H9 (cell line): Measurements from ENCODE around the gene PRSS22. TPM values are rescaled to one million over a fixed set of nuclear protein-coding genes. Genes with fewer than 3 reads are reported as not detected.

Source experiments
- DNase-seq: peaks from one replicate; pipeline ENCODE4 v3.0.0-alpha.2; 2017
- H2AFZ ChIP-seq: one replicate; pipeline ENCODE4 v1.6.1; 2013; ENCODE audit warnings: mild to moderate bottlenecking, low read length, control low read depth, moderate library complexity
- H2AK5ac ChIP-seq: 2 replicates; pipeline ENCODE4 v1.6.1; 2013; ENCODE audit warnings: low read length, control low read depth, mixed read lengths; ENCODE audit not compliant: insufficient read length
- H2BK120ac ChIP-seq: one replicate; pipeline ENCODE4 v1.6.1; 2013; ENCODE audit warnings: low read depth, mild to moderate bottlenecking, low read length, control low read depth, inconsistent platforms; ENCODE audit not compliant: poor library complexity, severe bottlenecking
- H2BK12ac ChIP-seq: 2 replicates; pipeline ENCODE4 v1.6.1; 2013; ENCODE audit warnings: low read length, control low read depth, mixed read lengths, low read depth; ENCODE audit not compliant: insufficient read length
- H2BK15ac ChIP-seq: 2 replicates; pipeline ENCODE4 v1.6.1; 2013; ENCODE audit warnings: low read depth, low read length, control low read depth
- H2BK20ac ChIP-seq: one replicate; pipeline ENCODE4 v1.6.1; 2013; ENCODE audit warnings: low read depth, mild to moderate bottlenecking, low read length, control low read depth, inconsistent platforms; ENCODE audit not compliant: poor library complexity, severe bottlenecking
- H2BK5ac ChIP-seq: 2 replicates; pipeline ENCODE4 v1.6.1; 2013; ENCODE audit warnings: low read length, control low read depth, mixed read lengths; ENCODE audit not compliant: insufficient read length
- H3K14ac ChIP-seq: 2 replicates; pipeline ENCODE4 v1.6.1; 2013; ENCODE audit warnings: low read length, control low read depth; ENCODE audit not compliant: insufficient read depth
- H3K18ac ChIP-seq: 2 replicates; pipeline ENCODE4 v1.6.1; 2013; ENCODE audit warnings: low read depth, mild to moderate bottlenecking, mixed read lengths, low read length, control low read depth; ENCODE audit not compliant: insufficient read length
- H3K23ac ChIP-seq: 2 replicates; pipeline ENCODE4 v1.6.1; 2013; ENCODE audit warnings: low read length, control low read depth, mixed read lengths, low read depth; ENCODE audit not compliant: insufficient read length
- H3K23me2 ChIP-seq: 2 replicates; pipeline ENCODE4 v1.6.1; 2013; ENCODE audit warnings: low read depth, mild to moderate bottlenecking, mixed read lengths, low read length, control low read depth; ENCODE audit not compliant: insufficient read length, poor library complexity, severe bottlenecking
- H3K27ac ChIP-seq: 2 replicates; pipeline ENCODE4 v1.5.1; 2013; ENCODE audit warnings: low read length, control low read depth, mixed read lengths, low read depth; ENCODE audit not compliant: insufficient read length
- H3K27me3 ChIP-seq: 2 replicates; pipeline ENCODE4 v1.6.1; 2013; ENCODE audit warnings: low read length, control low read depth, inconsistent platforms; ENCODE audit not compliant: insufficient read depth
- H3K4ac ChIP-seq: 2 replicates; pipeline ENCODE4 v1.6.1; 2013; ENCODE audit warnings: low read depth, mild to moderate bottlenecking, control low read depth, inconsistent platforms, low read length, moderate library complexity
- H3K4me1 ChIP-seq: 2 replicates; pipeline ENCODE4 v1.6.1; 2013; ENCODE audit warnings: low read length, control low read depth, inconsistent platforms; ENCODE audit not compliant: insufficient read depth
- H3K4me2 ChIP-seq: 2 replicates; pipeline ENCODE4 v1.6.1; 2013; ENCODE audit warnings: low read length, control low read depth, mixed read lengths; ENCODE audit not compliant: insufficient read length, insufficient read depth
- H3K56ac ChIP-seq: 2 replicates; pipeline ENCODE4 v1.6.1; 2013; ENCODE audit warnings: low read depth, mild to moderate bottlenecking, mixed read lengths, low read length, control low read depth; ENCODE audit not compliant: insufficient read length
- H3K79me1 ChIP-seq: 2 replicates; pipeline ENCODE4 v1.6.1; 2013; ENCODE audit warnings: low read depth, mild to moderate bottlenecking, moderate library complexity, low read length, control low read depth, inconsistent platforms; ENCODE audit not compliant: insufficient read depth, poor library complexity, severe bottlenecking
- H3K79me2 ChIP-seq: 2 replicates; pipeline ENCODE4 v1.6.1; 2013; ENCODE audit warnings: low read length, control low read depth, inconsistent platforms; ENCODE audit not compliant: insufficient read depth
- H3K9ac ChIP-seq: 2 replicates; pipeline ENCODE4 v1.6.1; 2013; ENCODE audit warnings: low read length, control low read depth, mixed read lengths; ENCODE audit not compliant: insufficient read length; ENCODE audit errors: extremely low read depth
- H3K9me3 ChIP-seq: one replicate; pipeline ENCODE4 v1.6.1; 2013; ENCODE audit warnings: low read depth, low read length, inconsistent platforms; ENCODE audit not compliant: control insufficient read depth
- H3T11ph ChIP-seq: one replicate; pipeline ENCODE4 v1.6.1; 2013; ENCODE audit warnings: mild to moderate bottlenecking, low read length, control low read depth, inconsistent platforms
- H4K20me1 ChIP-seq: one replicate; pipeline ENCODE4 v1.6.1; 2013; ENCODE audit not compliant: control insufficient read depth, insufficient read length, insufficient read depth
- H4K5ac ChIP-seq: 2 replicates; pipeline ENCODE4 v1.6.1; 2013; ENCODE audit warnings: low read depth, mild to moderate bottlenecking, mixed read lengths, low read length, control low read depth; ENCODE audit not compliant: insufficient read length
- H4K8ac ChIP-seq: replicated peaks from 2 replicates; pipeline ENCODE4 v1.6.1; 2013; ENCODE audit warnings: low read length, control low read depth, mixed read lengths, low read depth; ENCODE audit not compliant: insufficient read length
- H4K91ac ChIP-seq: 2 replicates; pipeline ENCODE4 v1.6.1; 2013; ENCODE audit warnings: low read depth, mild to moderate bottlenecking, moderate library complexity, mixed read lengths, low read length, control low read depth; ENCODE audit not compliant: insufficient read length
- H3K27ac Mint-ChIP-seq, 3 experiments: 2 replicates in 2 of 3; 3 replicates in 1 of 3; pipeline ENCODE4 v1.8.0; 2020 to 2021; ENCODE audit warnings: mixed read lengths in 3 of 3, mild to moderate bottlenecking in 1 of 3, moderate library complexity in 1 of 3
- H3K27me3 Mint-ChIP-seq: 2 replicates; pipeline ENCODE4 v1.8.0; 2021; ENCODE audit warnings: low read depth, mild to moderate bottlenecking, moderate library complexity, mixed read lengths
- H3K36me3 Mint-ChIP-seq, 3 experiments: 2 replicates in 2 of 3; 3 replicates in 1 of 3; pipeline ENCODE4 v1.8.0; 2020 to 2021; ENCODE audit warnings: low read depth in 3 of 3, mixed read lengths in 3 of 3; ENCODE audit not compliant: insufficient read depth in 1 of 3
- H3K4me1 Mint-ChIP-seq, 2 experiments: 2 replicates each; pipeline ENCODE4 v1.8.0; 2020; ENCODE audit warnings: mixed read lengths in 2 of 2
- H3K4me3 Mint-ChIP-seq, 2 experiments: 2 replicates in 1 of 2; 3 replicates in 1 of 2; pipeline ENCODE4 v1.8.0; 2020 to 2021; ENCODE audit warnings: mild to moderate bottlenecking in 2 of 2, mixed read lengths in 2 of 2, moderate library complexity in 1 of 2
- H3K9me3 Mint-ChIP-seq, 2 experiments: 2 replicates in 1 of 2; 3 replicates in 1 of 2; pipeline ENCODE4 v1.8.0; 2020; ENCODE audit warnings: mild to moderate bottlenecking in 2 of 2, mixed read lengths in 2 of 2, moderate library complexity in 1 of 2
- WGBS: extraction: QIAGEN DNeasy Blood & Tissue Kit; methylation state at CpG from one replicate; pipeline ENCODE4 v1.1.7; 2013; ENCODE audit warnings: missing lambda C conversion rate, low lambda C conversion rate, mixed read lengths; ENCODE audit not compliant: insufficient read length; ENCODE audit errors: extremely low coverage; 5-methylcytosine and 5-hydroxymethylcytosine counted together
- total RNA-seq: library from RNA; stranded (reverse); gene quantifications from 2 replicates; pipeline ENCODE4 v1.2.1, GENCODE V29; 2021
- TF ChIP-seq, protein P1 (sequence below): fragments of 200-600 bp; sonication (generic); conservative IDR thresholded peaks from 3 replicates; pipeline ENCODE4 v1.8.0; 2021; ENCODE audit warnings: antibody characterized with exemption, mild to moderate bottlenecking

The PRSS22 gene
- total RNA-seq, 1 experiment from 2014 or later, result 1.9 TPM

DNA sequence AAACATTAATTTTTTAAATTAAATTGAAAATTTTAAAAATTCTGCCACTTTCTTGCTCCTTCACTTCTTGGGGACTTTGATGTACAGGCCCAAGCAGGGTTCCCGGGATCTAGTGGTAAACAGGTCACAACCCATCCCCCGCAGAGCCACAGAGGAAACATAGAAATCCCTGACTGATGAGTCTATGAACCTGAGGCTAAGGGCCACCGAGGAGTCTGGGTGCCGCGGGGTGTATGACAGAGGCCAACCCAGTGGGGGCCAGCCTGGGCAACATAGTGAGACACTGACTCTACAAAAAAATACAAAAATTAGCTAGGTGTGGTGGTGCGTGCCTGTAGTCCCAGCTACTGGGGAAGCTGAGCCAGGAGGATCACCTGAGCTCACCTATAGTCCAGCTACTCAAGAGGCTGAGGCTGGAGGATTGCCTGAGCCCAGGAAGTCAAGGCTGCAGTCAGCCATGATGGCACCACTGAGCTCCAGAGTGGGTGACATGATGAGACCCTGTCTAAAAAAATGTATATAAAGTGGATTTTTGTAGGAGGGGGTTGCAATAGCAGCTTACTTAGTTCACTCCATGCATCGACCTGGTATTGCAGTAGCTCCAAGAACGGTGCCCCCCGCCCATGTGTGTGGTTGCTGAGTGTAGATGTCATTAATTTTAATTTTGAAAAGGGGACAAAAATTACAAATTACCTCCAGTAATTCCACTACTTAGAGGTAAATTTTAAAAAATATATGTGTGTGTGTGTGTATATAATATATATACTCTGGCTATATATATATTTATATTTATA lies 44.6 kb upstream of the PRSS22 start:
- DNase-seq, result no peak
- no peaks in the 10 kb centered on the region for H4K20me1 ChIP-seq
- no peak overlapping the region for H2AK5ac ChIP-seq
- no CpG with 5 or more reads among the region's 9 CpGs for WGBS
- H3K9me3 Mint-ChIP-seq, result peaks cover 9 to 14% of the 10 kb centered on the region in 2 experiments
- H3K27ac Mint-ChIP-seq, result no peak overlapping the region
- no peak overlapping the region for H2BK15ac ChIP-seq
- no peak overlapping the region for H2BK120ac ChIP-seq
- H3K9ac ChIP-seq, result no peak overlapping the region
- no peaks in the 10 kb centered on the region for H3K27me3 ChIP-seq
- H3K27me3 Mint-ChIP-seq, result peaks cover 2% of the 10 kb centered on the region
- H4K8ac ChIP-seq, result no peak overlapping the region
- no peak overlapping the region for H3T11ph ChIP-seq
- H3K79me1 ChIP-seq, result no peaks in the 10 kb centered on the region
- H2BK20ac ChIP-seq, result no peak overlapping the region
- H3K18ac ChIP-seq, result no peak overlapping the region
- H3K36me3 Mint-ChIP-seq, result peaks cover 0 to 2% (median 0%) of the 10 kb centered on the region in 3 experiments; a peak in 1 of 7 replicates
- no peaks in the 10 kb centered on the region for H3K9me3 ChIP-seq
- H3K27ac ChIP-seq, result no peak overlapping the region
- no peak overlapping the region for H2AFZ ChIP-seq
- no peak overlapping the region for H3K56ac ChIP-seq
- H3K4me2 ChIP-seq, result no peak overlapping the region
- no peak overlapping the region for H3K4me3 Mint-ChIP-seq
- no peaks in the 10 kb centered on the region for H3K79me2 ChIP-seq
- TF ChIP-seq, protein P1, sequence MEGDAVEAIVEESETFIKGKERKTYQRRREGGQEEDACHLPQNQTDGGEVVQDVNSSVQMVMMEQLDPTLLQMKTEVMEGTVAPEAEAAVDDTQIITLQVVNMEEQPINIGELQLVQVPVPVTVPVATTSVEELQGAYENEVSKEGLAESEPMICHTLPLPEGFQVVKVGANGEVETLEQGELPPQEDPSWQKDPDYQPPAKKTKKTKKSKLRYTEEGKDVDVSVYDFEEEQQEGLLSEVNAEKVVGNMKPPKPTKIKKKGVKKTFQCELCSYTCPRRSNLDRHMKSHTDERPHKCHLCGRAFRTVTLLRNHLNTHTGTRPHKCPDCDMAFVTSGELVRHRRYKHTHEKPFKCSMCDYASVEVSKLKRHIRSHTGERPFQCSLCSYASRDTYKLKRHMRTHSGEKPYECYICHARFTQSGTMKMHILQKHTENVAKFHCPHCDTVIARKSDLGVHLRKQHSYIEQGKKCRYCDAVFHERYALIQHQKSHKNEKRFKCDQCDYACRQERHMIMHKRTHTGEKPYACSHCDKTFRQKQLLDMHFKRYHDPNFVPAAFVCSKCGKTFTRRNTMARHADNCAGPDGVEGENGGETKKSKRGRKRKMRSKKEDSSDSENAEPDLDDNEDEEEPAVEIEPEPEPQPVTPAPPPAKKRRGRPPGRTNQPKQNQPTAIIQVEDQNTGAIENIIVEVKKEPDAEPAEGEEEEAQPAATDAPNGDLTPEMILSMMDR, result no peak
- no peak overlapping the region for H3K14ac ChIP-seq
- no peak overlapping the region for H4K91ac ChIP-seq
- H3K4me1 ChIP-seq, result no peaks in the 10 kb centered on the region
- H3K23me2 ChIP-seq, result peaks cover 7% of the 10 kb centered on the region
- no peak overlapping the region for H4K5ac ChIP-seq
- no peak overlapping the region for H3K23ac ChIP-seq
- no peak overlapping the region for H3K4ac ChIP-seq
- no peak overlapping the region for H2BK12ac ChIP-seq
- H3K4me1 Mint-ChIP-seq, result peaks cover 9 to 13% of the 10 kb centered on the region in 2 experiments
- no peak overlapping the region for H2BK5ac ChIP-seq
